ENCODE data around the gene TEKT1. TPM values are rescaled to one million over a fixed set of nuclear protein-coding genes. Genes with fewer than 3 reads are reported as not detected.

Gene TEKT1
- polyA plus RNA-seq, 1 donor (not counting 4 experiments of a cell fraction or from before 2014, with no cell fraction given), result not detected

DNA sequence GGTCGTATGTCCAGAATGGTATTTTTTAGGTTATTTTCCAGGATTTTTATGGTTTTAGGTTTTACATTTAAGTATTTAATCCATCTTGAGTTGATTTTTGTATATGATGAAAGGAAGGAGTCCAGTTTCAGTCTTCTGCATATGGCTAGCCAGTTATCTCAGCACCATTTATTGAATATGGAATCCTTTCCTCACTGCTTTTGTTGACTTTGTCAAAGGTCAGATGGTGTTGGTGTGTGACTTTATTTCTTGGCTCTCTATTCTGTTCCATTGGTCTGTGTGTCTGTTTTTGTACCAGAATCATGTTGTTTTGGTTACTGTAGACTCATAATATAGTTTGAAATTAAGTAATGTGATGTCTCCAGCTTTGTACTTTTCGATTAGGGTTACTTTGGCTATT, 26.4 kb upstream of the TEKT1 start:
- Histone ChIP-seq H3K9me3 (ENCODE audit: control insufficient read depth, low read depth, low read length) (no peaks in the 10 kb centered on the region), H3K4me1 (ENCODE audit: control insufficient read depth, extremely low read depth, insufficient read depth, low read length) (peaks cover 19% of the 10 kb centered on the region), H3K4me3 (ENCODE audit: control insufficient read depth in 2 of 3, extremely low read depth in 1 of 3, insufficient read depth in 2 of 3, low read depth in 1 of 3, low read length in 3 of 3) (no peak overlapping the region), H3K79me2 (ENCODE audit: control insufficient read depth, insufficient read depth, low read length) (peaks cover 75% of the 10 kb centered on the region), H4K20me1 (ENCODE audit: control insufficient read depth, extremely low read depth, insufficient read depth, low read length) (no peaks in the 10 kb centered on the region), H3K9me1 (ENCODE audit: control insufficient read depth, extremely low read depth, insufficient read depth, low read length) (peaks cover 2% of the 10 kb centered on the region), H2AFZ (ENCODE audit: control insufficient read depth, low read length) (no peak overlapping the region), H3K4me2 (ENCODE audit: control insufficient read depth, extremely low read depth, insufficient read depth, low read depth, low read length) (no peak overlapping the region), H3K36me3 (ENCODE audit: control insufficient read depth in 2 of 2, extremely low read depth in 1 of 2, insufficient read depth in 2 of 2, low read length in 2 of 2) (no peaks in the 10 kb centered on the region), H3K27ac (ENCODE audit: control insufficient read depth, insufficient read depth, low read length) (no peak overlapping the region), H3K9ac (ENCODE audit: control insufficient read depth, extremely low read depth, insufficient read depth, low read length) (no peak overlapping the region), H3K27me3 (ENCODE audit: control insufficient read depth, extremely low read depth, insufficient read depth, low read length) (no peaks in the 10 kb centered on the region)
- no peak for TF ChIP-seq EZH2 (IDR thresholded peaks at IDR 0.05; ENCODE audit: low read length)
- TF ChIP-seq CTCF (optimal IDR thresholded peaks at IDR 0.05 in 1 of 3, IDR thresholded peaks at IDR 0.05 in 1 of 3, conservative IDR thresholded peaks at IDR 0.05 in 1 of 3; ENCODE audit: extremely low read depth in 1 of 3, insufficient read depth in 2 of 3, low read length in 3 of 3), result no peak
- DNase-seq (ENCODE audit: low read depth, low spot score) (no peak), FAIRE-seq (no peak)
- dilution Hi-C loops (cut with MboI; ENCODE audit: extremely low pct_ligation_motif_present, low sequenced_read_pairs), result no loop called here

- H3K79me2 ChIP-seq (ENCODE audit: control insufficient read depth, insufficient read depth, low read length), result peaks cover 70% of the 10 kb centered on the region
- H2AFZ ChIP-seq (ENCODE audit: control insufficient read depth, low read length), result no peak overlapping the region
- FAIRE-seq (no peak), DNase-seq (ENCODE audit: low read depth, low spot score) (no peak)
- no peaks in the 10 kb centered on the region for H3K9me1 ChIP-seq (ENCODE audit: control insufficient read depth, extremely low read depth, insufficient read depth, low read length)
- H3K36me3 ChIP-seq (ENCODE audit: control insufficient read depth in 2 of 2, extremely low read depth in 1 of 2, insufficient read depth in 2 of 2, low read length in 2 of 2), result no peaks in the 10 kb centered on the region
- dilution Hi-C loops (cut with MboI; ENCODE audit: extremely low pct_ligation_motif_present, low sequenced_read_pairs), result no loop called here
- no peak overlapping the region for H3K4me2 ChIP-seq (ENCODE audit: control insufficient read depth, extremely low read depth, insufficient read depth, low read depth, low read length)
- H3K9ac ChIP-seq (ENCODE audit: control insufficient read depth, extremely low read depth, insufficient read depth, low read length), result no peak overlapping the region
- no peak for TF ChIP-seq CTCF (optimal IDR thresholded peaks at IDR 0.05 in 1 of 3, IDR thresholded peaks at IDR 0.05 in 1 of 3, conservative IDR thresholded peaks at IDR 0.05 in 1 of 3; ENCODE audit: extremely low read depth in 1 of 3, insufficient read depth in 2 of 3, low read length in 3 of 3)
- H4K20me1 ChIP-seq (ENCODE audit: control insufficient read depth, extremely low read depth, insufficient read depth, low read length), result no peaks in the 10 kb centered on the region
- H3K27ac ChIP-seq (ENCODE audit: control insufficient read depth, insufficient read depth, low read length), result no peak overlapping the region
- H3K4me3 ChIP-seq (ENCODE audit: control insufficient read depth in 2 of 3, extremely low read depth in 1 of 3, insufficient read depth in 2 of 3, low read depth in 1 of 3, low read length in 3 of 3), result no peak overlapping the region
- no peaks in the 10 kb centered on the region for H3K9me3 ChIP-seq (ENCODE audit: control insufficient read depth, low read depth, low read length)
- no peaks in the 10 kb centered on the region for H3K27me3 ChIP-seq (ENCODE audit: control insufficient read depth, extremely low read depth, insufficient read depth, low read length)
- H3K4me1 ChIP-seq (ENCODE audit: control insufficient read depth, extremely low read depth, insufficient read depth, low read length), result peaks cover 15% of the 10 kb centered on the region
Observed at GRCh38 chr17:6857336-6857735, 25.8 kb upstream of the TEKT1 start.

All from keratinocyte (primary cell).